B cell (primary cell): ENCODE measurements around the gene FNDC4. TPM values are rescaled to one million over a fixed set of nuclear protein-coding genes. Genes with fewer than 3 reads are reported as not detected.

Experiments
- ATAC-seq: fragments of 200-7000 bp; cut with Tn5 transposase; one replicate; pipeline ENCODE4 v1.10.0; 2021; ENCODE audit warnings: low read depth, mild to moderate bottlenecking, moderate number of reproducible peaks, moderate library complexity
- CTCF ChIA-PET: fragments of 350-600 bp; sonication (Branson Sonifier 250); formaldehyde crosslinking; loops from one replicate; lab custom pipeline; 2021; ENCODE audit warnings: antibody characterized with exemption, inconsistent platforms; lab: Charles Lee
- POLR2A ChIA-PET: fragments of 350-600 bp; sonication (Branson Sonifier 250); formaldehyde crosslinking; loops from one replicate; lab custom pipeline; 2021; ENCODE audit warnings: antibody characterized with exemption; lab: Charles Lee
- DNase-seq: peaks from one replicate; pipeline ENCODE4 v3.0.0; 2013
- H2AFZ ChIP-seq: 2 replicates; pipeline ENCODE4 v1.6.1; 2012; ENCODE audit warnings: mild to moderate bottlenecking, low read depth, low read length; ENCODE audit not compliant: insufficient read depth, poor library complexity, severe bottlenecking
- H3K27ac ChIP-seq, 2 donors: 1 replicate in 1 of 2; 2 replicates in 1 of 2; pipeline ENCODE4 v1.5.1; 2012 to 2013; ENCODE audit warnings: low read length in 2 of 2, mild to moderate bottlenecking in 2 of 2, moderate library complexity in 1 of 2
- H3K27me3 ChIP-seq, 4 experiments: fragments of 200-600 bp in 1 of 4; sonication (generic) in 1 of 4; replicated peaks in 1 of 4; 1 replicate in 2 of 4; 2 replicates in 2 of 4; pipeline versions ENCODE4 v1.6.1 to v1.7.0; 2013 to 2016; ENCODE audit warnings: low read length in 3 of 4, mild to moderate bottlenecking in 2 of 4, mixed read lengths in 1 of 4, moderate library complexity in 1 of 4; ENCODE audit not compliant: insufficient read depth in 4 of 4, control insufficient read depth in 3 of 4; ENCODE audit errors: control extremely low read depth in 1 of 4
- H3K36me3 ChIP-seq, 2 experiments: replicated peaks in 1 of 2; 1 replicate in 1 of 2; 2 replicates in 1 of 2; pipeline versions ENCODE4 v1.6.1 to v1.7.1; 2013; ENCODE audit warnings: low read length in 1 of 2; ENCODE audit not compliant: insufficient read depth in 2 of 2, control insufficient read depth in 1 of 2; ENCODE audit errors: control extremely low read depth in 1 of 2, extremely low read depth in 1 of 2
- H3K4me1 ChIP-seq, 2 donors: fragments of 200-600 bp in 1 of 2; sonication (generic) in 1 of 2; 1 replicate in 1 of 2; 2 replicates in 1 of 2; pipeline versions ENCODE4 v1.5.1 to v1.6.1; 2013 to 2017; ENCODE audit warnings: low read length in 2 of 2; ENCODE audit not compliant: control insufficient read depth in 2 of 2, insufficient read depth in 2 of 2
- H3K4me2 ChIP-seq: replicated peaks from 2 replicates; pipeline ENCODE3; 2012; ENCODE audit warnings: mild to moderate bottlenecking, low read depth, low read length; ENCODE audit not compliant: poor library complexity, severe bottlenecking
- H3K4me3 ChIP-seq, 5 experiments: fragments of 200-600 bp in 1 of 5; sonication (generic) in 1 of 5; 1 replicate in 3 of 5; 2 replicates in 2 of 5; pipeline versions ENCODE4 v1.5.1 to v1.7.0; 2011 to 2016; ENCODE audit warnings: low read length in 4 of 5, mild to moderate bottlenecking in 4 of 5, low read depth in 2 of 5, control low read depth in 1 of 5, moderate library complexity in 1 of 5; ENCODE audit not compliant: insufficient read depth in 1 of 5; ENCODE audit errors: control extremely low read depth in 1 of 5, extremely low read depth in 1 of 5
- H3K79me2 ChIP-seq: fragments of 200-600 bp; sonication (generic); one replicate; pipeline ENCODE4 v1.6.0; 2016; ENCODE audit warnings: low read length; ENCODE audit not compliant: control insufficient read depth, insufficient read depth
- H3K9ac ChIP-seq: fragments of 200-600 bp; sonication (generic); 2 replicates; pipeline ENCODE4 v1.6.1; 2017; ENCODE audit warnings: mild to moderate bottlenecking, low read length, moderate library complexity
- H3K9me3 ChIP-seq, 3 donors: one replicate each; pipeline versions ENCODE4 v1.6.1 to v1.7.1; 2013; ENCODE audit warnings: low read length in 2 of 3; ENCODE audit not compliant: control insufficient read depth in 2 of 3, insufficient read depth in 1 of 3; ENCODE audit errors: control extremely low read depth in 1 of 3
- H4K20me1 ChIP-seq: 2 replicates; pipeline ENCODE4 v1.6.0; 2012; ENCODE audit warnings: mild to moderate bottlenecking, low read length; ENCODE audit not compliant: insufficient read depth, control insufficient read depth, poor library complexity, severe bottlenecking
- H3K27ac Mint-ChIP-seq: one replicate; pipeline ENCODE4 v1.8.0; 2021; ENCODE audit warnings: mixed read lengths
- H3K27me3 Mint-ChIP-seq: one replicate; pipeline ENCODE4 v1.8.0; 2021; ENCODE audit warnings: mixed read lengths
- H3K4me1 Mint-ChIP-seq: one replicate; pipeline ENCODE4 v1.8.0; 2021; ENCODE audit warnings: mixed read lengths
- H3K4me3 Mint-ChIP-seq: one replicate; pipeline ENCODE4 v1.8.0; 2021; ENCODE audit warnings: mixed read lengths
- H3K9me3 Mint-ChIP-seq: one replicate; pipeline ENCODE4 v1.8.0; 2022; ENCODE audit warnings: mixed read lengths; ENCODE audit not compliant: insufficient read depth
- CTCF ChIP-seq: fragments of 200-600 bp; IDR thresholded peaks from one replicate; pipeline ENCODE4 v1.8.0; 2022; ENCODE audit warnings: antibody characterized with exemption, mild to moderate bottlenecking
- EZH2 ChIP-seq: IDR thresholded peaks from 2 replicates; pipeline ENCODE4 v1.6.1; 2012; ENCODE audit warnings: borderline replicate concordance, low read depth, mild to moderate bottlenecking, moderate library complexity, low read length; ENCODE audit not compliant: insufficient read depth, poor library complexity, severe bottlenecking
- WGBS: methylation state at CpG from one replicate; pipeline ENCODE4 v1.1.5; 2013; ENCODE audit warnings: missing lambda C conversion rate; ENCODE audit not compliant: insufficient coverage; 5-methylcytosine and 5-hydroxymethylcytosine counted together
- intact Hi-C: fragments of 100-400 bp; cut with micrococcal nuclease; formaldehyde crosslinking; loops from one replicate; pipeline ENCODE4 v1.10.0; 2022
- polyA plus RNA-seq: library from polyadenylated mRNA; depleted of rRNA; stranded (reverse); fragments of >200 nt; gene quantifications from 2 replicates; pipeline ENCODE4 v1.2.3, GENCODE V29; 2012
- total RNA-seq, 2 donors: library from RNA; stranded (reverse); fragments of 120-200 nt in 1 of 2; gene quantifications; 1 replicate in 1 of 2; 2 replicates in 1 of 2; pipeline versions ENCODE4 v1.2.3 to v1.2.4, GENCODE V29; 2013 to 2022

Gene FNDC4
- total and polyA plus RNA-seq, 2 donors (not counting 1 experiment from before 2014, with no cell fraction given), result 0.31 TPM; not detected in 1

GRCh38 chr2:27506587-27506986 is 11.6 kb upstream of the FNDC4 start:
- Histone ChIP-seq H3K4me3 (no peak overlapping the region), H3K36me3 (no peaks in the 10 kb centered on the region), H3K9me3 (peaks cover 0 to 3% (median 0%) of the 10 kb centered on the region in 3 donors), H4K20me1 (no peaks in the 10 kb centered on the region), H3K27ac (no peak overlapping the region), H3K79me2 (no peaks in the 10 kb centered on the region), H3K9ac (no peak overlapping the region), H3K4me1 (no peaks in the 10 kb centered on the region), H3K4me2 (no peak overlapping the region), H2AFZ (no peak overlapping the region), H3K27me3 (no peaks in the 10 kb centered on the region)
- WGBS, result 91% methylated on average over 6 of the region's 6 CpGs
- ChIA-PET POLR2A (no interaction called here), CTCF (no interaction called here)
- Mint-ChIP-seq H3K9me3 (no peaks in the 10 kb centered on the region), H3K4me1 (no peaks in the 10 kb centered on the region), H3K4me3 (no peak overlapping the region), H3K27ac (no peak overlapping the region), H3K27me3 (peaks cover 16% of the 10 kb centered on the region)
- intact Hi-C loops, result no loop called here
- TF ChIP-seq CTCF, result no peak
- TF ChIP-seq EZH2, result no peak
- ATAC-seq (no peak), DNase-seq (no peak)

GRCh38 chr2:27502142-27502541 is 7.1 kb upstream of the FNDC4 start:
- Mint-ChIP-seq H3K4me1 (no peaks in the 10 kb centered on the region), H3K4me3 (no peak overlapping the region), H3K27ac (no peak overlapping the region), H3K9me3 (no peaks in the 10 kb centered on the region), H3K27me3 (peaks cover 39% of the 10 kb centered on the region)
- H3K27ac ChIP-seq, result no peak overlapping the region
- ATAC-seq, result no peak
- H3K36me3 ChIP-seq, result no peaks in the 10 kb centered on the region
- no peak for DNase-seq
- no peak overlapping the region for H3K4me2 ChIP-seq
- H3K9me3 ChIP-seq, result no peaks in the 10 kb centered on the region
- TF ChIP-seq EZH2 (no peak), CTCF (no peak)
- CTCF ChIA-PET, result no interaction called here
- no peak overlapping the region for H3K4me3 ChIP-seq
- H3K4me1 ChIP-seq, result no peaks in the 10 kb centered on the region
- H3K27me3 ChIP-seq, result peaks cover 0 to 18% (median 10%) of the 10 kb centered on the region in 4 experiments
- no peak overlapping the region for H2AFZ ChIP-seq
- intact Hi-C loops, result no loop called here
- no peaks in the 10 kb centered on the region for H4K20me1 ChIP-seq
- 89% methylated on average over 2 of the region's 4 CpGs for WGBS
- no peak overlapping the region for H3K9ac ChIP-seq
- H3K79me2 ChIP-seq, result no peaks in the 10 kb centered on the region
- POLR2A ChIA-PET, result no interaction called here
